Medulla oblongata (tissue), 1 donor: Measurements from ENCODE around the gene KIF1C.

ENCODE experiments used
- DNase-seq: peaks from one replicate; pipeline ENCODE4 v3.0.0-alpha.2; 2015; ENCODE audit errors: extremely low spot score

Gene KIF1C

GRCh38 chr17:4969047-4969550 is 28.7 kb upstream of the KIF1C start:
- DNase-seq: no peak

- DNase-seq: no peak
These were observed 28.1 kb upstream of the KIF1C start for GRCh38 chr17:4969551-4970173.

- DNase-seq: no peak
These were observed 27.5 kb upstream of the KIF1C start for GRCh38 chr17:4970273-4970672.

- no peak for DNase-seq
These were observed 25.9 kb upstream of the KIF1C start for GRCh38 chr17:4971826-4972225.

- DNase-seq: no peak
These were observed 25.4 kb upstream of the KIF1C start for GRCh38 chr17:4972322-4972721.

GRCh38 chr17:4972752-4973151 is 25.0 kb upstream of the KIF1C start:
- DNase-seq: no peak

GRCh38 chr17:4973256-4974114 is 24.3 kb upstream of the KIF1C start:
- no peak for DNase-seq

GRCh38 chr17:4974115-4974670 is 23.6 kb upstream of the KIF1C start:
- no peak for DNase-seq

GRCh38 chr17:4978726-4979125 is 19.0 kb upstream of the KIF1C start:
- DNase-seq: peak; percentile 52

- peak; percentile 50 for DNase-seq
These were observed 17.0 kb upstream of the KIF1C start for GRCh38 chr17:4980644-4981216.

- DNase-seq: no peak
These were observed 15.4 kb upstream of the KIF1C start for GRCh38 chr17:4982305-4982704.

GRCh38 chr17:4986403-4986802 is 11.3 kb upstream of the KIF1C start:
- DNase-seq: no peak

GRCh38 chr17:4986951-4987766 is 10.6 kb upstream of the KIF1C start, which contains the start of gene CAMTA2:
TSS of gene CAMTA2 (minus strand) at chr17:4987675. CDS start at chr17:4986222, 1,453 bp downstream.
- peak; percentile 89 for DNase-seq

GRCh38 chr17:4987767-4988567 is 9.8 kb upstream of the KIF1C start:
- peak; percentile 30 for DNase-seq

GRCh38 chr17:4994081-4994595 is 3.6 kb upstream of the KIF1C start:
- DNase-seq: no peak

GRCh38 chr17:4998027-4998731 is 429 bp downstream of the KIF1C start:
- peak; percentile 17 for DNase-seq

- DNase-seq: no peak
These were observed 1.1 kb downstream of the KIF1C start for GRCh38 chr17:4998732-4999429.

GRCh38 chr17:4999430-5000093 is 1.8 kb downstream of the KIF1C start:
- DNase-seq: no peak
